ENCODE results near the gene METTL17.
"Not testable (repeated sequence)": the region's sequence is repeated elsewhere in the genome, so short reads cannot be mapped to it uniquely, and the experiment has no call there.

METTL17 gene

DNA sequence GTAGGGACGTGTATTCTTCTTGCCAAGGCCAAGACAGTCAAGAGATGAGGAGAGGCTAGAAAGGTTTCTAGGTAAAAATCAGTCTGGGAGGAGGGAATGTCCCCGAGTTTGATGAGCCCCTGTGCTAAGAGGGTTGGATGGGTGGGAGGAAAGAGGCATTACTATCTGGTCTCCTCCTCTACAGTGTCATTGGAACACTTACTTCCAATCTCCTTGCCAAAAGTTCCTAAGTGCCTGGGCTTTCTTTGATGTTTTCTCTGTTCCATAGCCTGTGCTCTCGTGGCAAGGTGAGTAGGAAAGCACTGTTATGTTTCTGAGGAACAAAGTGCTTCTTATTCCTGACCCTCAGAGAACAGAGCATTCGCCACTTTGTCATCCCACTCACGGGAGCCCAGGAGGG, 44.9 kb downstream of the METTL17 start, which contains the start of gene RNASE13:
RNASE13 (minus strand) TSS at position 101 of the 400 bp plus-strand sequence. CDS start 519 bp downstream, outside the sequence.
- DNase-seq (ENCODE audit: low spot score) = no peak
- Histone ChIP-seq H3K27ac (no peak within 1 kb of the TSS), H3K4me3 (no peak within 1 kb of the TSS)
- TF ChIP-seq, protein P1, sequence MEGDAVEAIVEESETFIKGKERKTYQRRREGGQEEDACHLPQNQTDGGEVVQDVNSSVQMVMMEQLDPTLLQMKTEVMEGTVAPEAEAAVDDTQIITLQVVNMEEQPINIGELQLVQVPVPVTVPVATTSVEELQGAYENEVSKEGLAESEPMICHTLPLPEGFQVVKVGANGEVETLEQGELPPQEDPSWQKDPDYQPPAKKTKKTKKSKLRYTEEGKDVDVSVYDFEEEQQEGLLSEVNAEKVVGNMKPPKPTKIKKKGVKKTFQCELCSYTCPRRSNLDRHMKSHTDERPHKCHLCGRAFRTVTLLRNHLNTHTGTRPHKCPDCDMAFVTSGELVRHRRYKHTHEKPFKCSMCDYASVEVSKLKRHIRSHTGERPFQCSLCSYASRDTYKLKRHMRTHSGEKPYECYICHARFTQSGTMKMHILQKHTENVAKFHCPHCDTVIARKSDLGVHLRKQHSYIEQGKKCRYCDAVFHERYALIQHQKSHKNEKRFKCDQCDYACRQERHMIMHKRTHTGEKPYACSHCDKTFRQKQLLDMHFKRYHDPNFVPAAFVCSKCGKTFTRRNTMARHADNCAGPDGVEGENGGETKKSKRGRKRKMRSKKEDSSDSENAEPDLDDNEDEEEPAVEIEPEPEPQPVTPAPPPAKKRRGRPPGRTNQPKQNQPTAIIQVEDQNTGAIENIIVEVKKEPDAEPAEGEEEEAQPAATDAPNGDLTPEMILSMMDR (IDR thresholded peaks at IDR 0.05) = no peak

DNA sequence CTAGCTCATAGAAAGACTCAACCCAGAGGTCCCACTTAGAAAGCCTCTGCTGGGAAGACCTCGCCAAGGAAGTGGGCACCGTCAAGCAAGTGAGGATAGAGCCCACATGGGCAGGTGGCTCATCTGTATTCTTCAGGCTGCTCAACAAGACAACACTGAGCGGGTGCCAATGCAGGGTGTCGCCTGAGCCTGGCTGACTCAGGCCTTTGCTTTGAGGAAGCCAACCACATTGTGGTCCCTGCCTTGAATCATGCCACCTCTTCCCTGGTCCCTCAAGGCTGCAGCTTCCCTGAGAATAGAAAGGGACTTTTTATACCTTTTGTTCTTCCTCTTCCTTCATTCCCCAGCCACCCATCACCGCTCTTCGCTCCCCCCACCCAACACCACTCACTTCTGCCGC, 47.0 kb downstream of the METTL17 start:
- DNase-seq (ENCODE audit: low spot score) = no peak
- Histone ChIP-seq H3K27ac (no peak overlapping the region), H3K4me3 (no peak overlapping the region)
- TF ChIP-seq, protein P1 (IDR thresholded peaks at IDR 0.05) = no peak

- H3K27ac ChIP-seq = no peak overlapping the region
- DNase-seq (ENCODE audit: low spot score) = no peak
- TF ChIP-seq, protein P1 (IDR thresholded peaks at IDR 0.05) = no peak
- H3K4me3 ChIP-seq = no peak overlapping the region
These were observed 47.4 kb downstream of the METTL17 start for GRCh38 chr14:21037156-21037555.

GRCh38 chr14:21038441-21039422, 49.0 kb downstream of the METTL17 start:
- TF ChIP-seq, protein P1 (IDR thresholded peaks at IDR 0.05) = no peak
- Histone ChIP-seq H3K4me3 (peak overlapping the region; percentile 57), H3K27ac (peak overlapping the region; percentile 73 to 89)
- peak; percentile 86 for DNase-seq (ENCODE audit: low spot score)

DNA sequence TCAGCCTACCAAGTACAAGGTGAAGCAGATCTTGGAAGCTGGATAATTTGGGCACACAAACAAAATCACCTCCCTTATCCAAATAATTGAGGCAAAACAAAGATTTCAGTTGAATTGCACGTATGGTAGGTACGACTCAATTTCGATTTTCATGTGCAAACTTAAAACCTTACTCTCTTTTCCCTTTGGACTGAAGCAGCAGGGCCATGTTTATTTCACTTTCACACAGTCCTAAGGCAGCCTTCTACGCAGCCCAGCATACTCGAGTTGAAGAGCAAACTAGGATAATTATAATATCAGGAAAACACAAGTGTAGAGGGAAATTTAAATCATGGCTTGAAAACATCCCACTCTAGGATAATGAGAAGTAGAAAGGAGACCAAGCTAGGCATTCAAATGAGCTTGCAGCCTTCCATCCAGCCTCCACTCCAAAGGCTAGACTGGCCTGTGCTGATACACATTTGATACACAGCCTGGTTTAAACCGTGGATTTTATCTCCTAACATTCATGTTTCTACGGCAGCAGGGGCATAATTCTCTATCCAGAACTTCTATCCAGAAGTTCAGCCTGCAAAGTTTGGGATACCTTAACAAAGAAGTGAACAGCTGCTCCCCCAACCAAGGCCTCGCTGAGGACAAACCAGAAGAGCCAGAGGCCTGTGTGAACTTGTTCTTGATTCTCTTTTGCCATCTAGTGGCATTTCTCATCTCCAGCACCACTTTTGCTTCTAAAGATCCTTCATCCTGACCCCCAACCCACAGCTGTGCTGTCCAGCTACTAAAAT, 50.0 kb downstream of the METTL17 start:
- TF ChIP-seq, protein P1 (IDR thresholded peaks at IDR 0.05) = peak; percentile 56
- Histone ChIP-seq H3K27ac (peak overlapping the region; percentile 73 to 89), H3K4me3 (peak overlapping the region; percentile 57)
- no peak for DNase-seq (ENCODE audit: low spot score)

GRCh38 chr14:21040370-21040925, 50.7 kb downstream of the METTL17 start:
- Histone ChIP-seq H3K4me3 (no peak overlapping the region), H3K27ac (no peak overlapping the region)
- DNase-seq (ENCODE audit: low spot score) = no peak
- TF ChIP-seq, protein P1 (IDR thresholded peaks at IDR 0.05) = no peak

- not testable (repeated sequence) for H3K27ac ChIP-seq; DNase-seq (ENCODE audit: low spot score); H3K4me3 ChIP-seq
These were observed 51.2 kb downstream of the METTL17 start for GRCh38 chr14:21040941-21041340.
